ENCODE results near the gene ABCF3.
A peak's percentile ranks its signal among the peaks of the same experiment; 100 is the strongest.

The ABCF3 gene

GRCh38 chr3:184237211-184237610 lies 51.2 kb downstream of the ABCF3 start:
- no peak for DNase-seq (ENCODE audit: low spot score)
- in situ Hi-C loops (cut with MboI; ENCODE audit: low sequenced_read_pairs, unreplicated experiment), result loop anchor here (25.0 kb wide), 1 partner anchor 350 kb away; the partner anchor contains the start of gene PARL
- TF ChIP-seq CTCF (IDR thresholded peaks at IDR 0.05; ENCODE audit: borderline replicate concordance, control extremely low read depth, extremely low read depth, insufficient read depth, missing control alignments), result no peak

GRCh38 chr3:184237807-184238206 lies 51.8 kb downstream of the ABCF3 start:
- TF ChIP-seq CTCF (IDR thresholded peaks at IDR 0.05; ENCODE audit: borderline replicate concordance, control extremely low read depth, extremely low read depth, insufficient read depth, missing control alignments), result no peak
- DNase-seq (ENCODE audit: low spot score), result no peak
- in situ Hi-C loops (cut with MboI; ENCODE audit: low sequenced_read_pairs, unreplicated experiment), result loop anchor here (25.0 kb wide), 1 partner anchor 351 kb away; the partner anchor contains the start of gene PARL

- DNase-seq (ENCODE audit: low spot score), result no peak
- in situ Hi-C loops (cut with MboI; ENCODE audit: low sequenced_read_pairs, unreplicated experiment), result loop anchor here (25.0 kb wide), 1 partner anchor 351 kb away; the partner anchor contains the start of gene PARL
- TF ChIP-seq CTCF (IDR thresholded peaks at IDR 0.05; ENCODE audit: borderline replicate concordance, control extremely low read depth, extremely low read depth, insufficient read depth, missing control alignments), result no peak
Observed at GRCh38 chr3:184238246-184238818, 52.3 kb downstream of the ABCF3 start.

GRCh38 chr3:184239221-184239620 lies 53.2 kb downstream of the ABCF3 start:
- no peak for DNase-seq (ENCODE audit: low spot score)
- TF ChIP-seq CTCF (IDR thresholded peaks at IDR 0.05; ENCODE audit: borderline replicate concordance, control extremely low read depth, extremely low read depth, insufficient read depth, missing control alignments), result no peak
- in situ Hi-C loops (cut with MboI; ENCODE audit: low sequenced_read_pairs, unreplicated experiment), result loop anchor here (25.0 kb wide), 1 partner anchor 352 kb away; the partner anchor contains the start of gene PARL

- in situ Hi-C loops (cut with MboI; ENCODE audit: low sequenced_read_pairs, unreplicated experiment), result loop anchor here (25.0 kb wide), 1 partner anchor 352 kb away; the partner anchor contains the start of gene PARL
- no peak for DNase-seq (ENCODE audit: low spot score)
- no peak for TF ChIP-seq CTCF (IDR thresholded peaks at IDR 0.05; ENCODE audit: borderline replicate concordance, control extremely low read depth, extremely low read depth, insufficient read depth, missing control alignments)
Observed at GRCh38 chr3:184239708-184240107, 53.7 kb downstream of the ABCF3 start.

GRCh38 chr3:184240384-184241140 lies 54.6 kb downstream of the ABCF3 start:
- peak; percentile 48 for DNase-seq (ENCODE audit: low spot score)
- in situ Hi-C loops (cut with MboI; ENCODE audit: low sequenced_read_pairs, unreplicated experiment), result loop anchor here (25.0 kb wide), 1 partner anchor 353 kb away; the partner anchor contains the start of gene PARL
- TF ChIP-seq CTCF (IDR thresholded peaks at IDR 0.05; ENCODE audit: borderline replicate concordance, control extremely low read depth, extremely low read depth, insufficient read depth, missing control alignments), result no peak
